Measurements from ENCODE around the gene DCAF4.
"Not testable (repeated sequence)": the region's sequence is repeated elsewhere in the genome, so short reads cannot be mapped to it uniquely, and the experiment has no call there.

Gene DCAF4

GRCh38 chr14:72961579-72962335 lies 35.5 kb downstream of the DCAF4 start:
- Histone ChIP-seq H3K4me1 (ENCODE audit: control insufficient read depth in 1 of 2, insufficient read depth in 2 of 2, low read length in 2 of 2) (no peaks in the 10 kb centered on the region), H3K27me3 (ENCODE audit: insufficient read depth, low read length) (no peaks in the 10 kb centered on the region), H4K12ac (ENCODE audit: low read depth, low read length) (no peak overlapping the region), H3K14ac (ENCODE audit: low read length) (no peak overlapping the region), H3K27ac (ENCODE audit: low read depth, low read length) (no peak overlapping the region), H2BK5ac (ENCODE audit: low read depth, low read length, poor library complexity) (no peak overlapping the region), H2AK5ac (ENCODE audit: low read length) (no peak overlapping the region), H3K9ac (ENCODE audit: low read length) (no peak overlapping the region), H2BK12ac (ENCODE audit: low read length) (no peak overlapping the region), H2AFZ (ENCODE audit: insufficient read depth, low read length, poor library complexity) (no peak overlapping the region), H3K9me3 (ENCODE audit: insufficient read depth, low read depth, low read length) (no peaks in the 10 kb centered on the region), H3K79me2 (ENCODE audit: control insufficient read depth, insufficient read depth, low read length, poor library complexity) (no peaks in the 10 kb centered on the region), H4K91ac (ENCODE audit: low read depth, low read length) (no peak overlapping the region), H3K4me3 (ENCODE audit: low read depth, low read length) (no peak overlapping the region), H3K4ac (ENCODE audit: low read depth, low read length) (no peak overlapping the region), H3K4me2 (ENCODE audit: low read length) (no peak overlapping the region), H2BK120ac (ENCODE audit: insufficient read depth, low read length, poor library complexity) (no peak overlapping the region), H3K23ac (ENCODE audit: low read length) (no peak overlapping the region), H3K18ac (ENCODE audit: low read length) (no peak overlapping the region), H4K8ac (ENCODE audit: low read depth, low read length) (no peak overlapping the region), H3K79me1 (ENCODE audit: low read length) (no peaks in the 10 kb centered on the region), H3K36me3 (ENCODE audit: control insufficient read depth in 1 of 2, insufficient read depth in 2 of 2, low read length in 2 of 2) (peaks cover 17 to 27% of the 10 kb centered on the region in 2 experiments)
- DNase-seq, result peak; percentile 74 to 86
- WGBS (ENCODE audit: extremely low coverage, insufficient coverage, insufficient read length), result no CpG with 5 or more reads among the region's 10 CpGs

- not testable (repeated sequence) for H3K9ac ChIP-seq (ENCODE audit: low read length); H3K79me2 ChIP-seq (ENCODE audit: control insufficient read depth, insufficient read depth, low read length, poor library complexity); H3K4me2 ChIP-seq (ENCODE audit: low read length); H3K27ac ChIP-seq (ENCODE audit: low read depth, low read length); H3K79me1 ChIP-seq (ENCODE audit: low read length); H3K14ac ChIP-seq (ENCODE audit: low read length); H3K4me1 ChIP-seq (ENCODE audit: control insufficient read depth in 1 of 2, insufficient read depth in 2 of 2, low read length in 2 of 2); H2BK120ac ChIP-seq (ENCODE audit: insufficient read depth, low read length, poor library complexity); H2AK5ac ChIP-seq (ENCODE audit: low read length); H3K27me3 ChIP-seq (ENCODE audit: insufficient read depth, low read length); H3K9me3 ChIP-seq (ENCODE audit: insufficient read depth, low read depth, low read length); H3K4ac ChIP-seq (ENCODE audit: low read depth, low read length); H4K91ac ChIP-seq (ENCODE audit: low read depth, low read length); H3K23ac ChIP-seq (ENCODE audit: low read length); H2BK12ac ChIP-seq (ENCODE audit: low read length); H3K4me3 ChIP-seq (ENCODE audit: low read depth, low read length); H4K8ac ChIP-seq (ENCODE audit: low read depth, low read length); DNase-seq; H3K18ac ChIP-seq (ENCODE audit: low read length); H2BK5ac ChIP-seq (ENCODE audit: low read depth, low read length, poor library complexity); H4K12ac ChIP-seq (ENCODE audit: low read depth, low read length); H2AFZ ChIP-seq (ENCODE audit: insufficient read depth, low read length, poor library complexity)
- no CpG with 5 or more reads among the region's 10 CpGs for WGBS (ENCODE audit: extremely low coverage, insufficient coverage, insufficient read length)
- H3K36me3 ChIP-seq (ENCODE audit: control insufficient read depth in 1 of 2, insufficient read depth in 2 of 2, low read length in 2 of 2), result peaks cover 17 to 26% of the 10 kb centered on the region in 2 experiments
Measured at GRCh38 chr14:72962336-72962754, 36.1 kb downstream of the DCAF4 start.

GRCh38 chr14:72962829-72963312 lies 36.6 kb downstream of the DCAF4 start:
- Histone ChIP-seq H3K4me2 (ENCODE audit: low read length) (no peak overlapping the region), H2BK12ac (ENCODE audit: low read length) (no peak overlapping the region), H3K79me2 (ENCODE audit: control insufficient read depth, insufficient read depth, low read length, poor library complexity) (no peaks in the 10 kb centered on the region), H2AK5ac (ENCODE audit: low read length) (no peak overlapping the region), H4K8ac (ENCODE audit: low read depth, low read length) (no peak overlapping the region), H3K18ac (ENCODE audit: low read length) (no peak overlapping the region), H3K14ac (ENCODE audit: low read length) (no peak overlapping the region), H2BK5ac (ENCODE audit: low read depth, low read length, poor library complexity) (no peak overlapping the region), H3K9ac (ENCODE audit: low read length) (no peak overlapping the region), H3K79me1 (ENCODE audit: low read length) (no peaks in the 10 kb centered on the region), H2BK120ac (ENCODE audit: insufficient read depth, low read length, poor library complexity) (no peak overlapping the region), H3K27me3 (ENCODE audit: insufficient read depth, low read length) (no peaks in the 10 kb centered on the region), H3K36me3 (ENCODE audit: control insufficient read depth in 1 of 2, insufficient read depth in 2 of 2, low read length in 2 of 2) (peaks cover 17 to 21% of the 10 kb centered on the region in 2 experiments), H3K9me3 (ENCODE audit: insufficient read depth, low read depth, low read length) (no peaks in the 10 kb centered on the region), H3K23ac (ENCODE audit: low read length) (no peak overlapping the region), H3K4me1 (ENCODE audit: control insufficient read depth in 1 of 2, insufficient read depth in 2 of 2, low read length in 2 of 2) (no peaks in the 10 kb centered on the region), H4K91ac (ENCODE audit: low read depth, low read length) (no peak overlapping the region), H3K27ac (ENCODE audit: low read depth, low read length) (no peak overlapping the region), H3K4me3 (ENCODE audit: low read depth, low read length) (no peak overlapping the region), H4K12ac (ENCODE audit: low read depth, low read length) (no peak overlapping the region), H2AFZ (ENCODE audit: insufficient read depth, low read length, poor library complexity) (no peak overlapping the region), H3K4ac (ENCODE audit: low read depth, low read length) (no peak overlapping the region)
- WGBS (ENCODE audit: extremely low coverage, insufficient coverage, insufficient read length), result no CpG with 5 or more reads among the region's 6 CpGs
- no peak for DNase-seq

- Histone ChIP-seq H4K91ac (ENCODE audit: low read depth, low read length) (no peak overlapping the region), H2AK5ac (ENCODE audit: low read length) (no peak overlapping the region), H2BK12ac (ENCODE audit: low read length) (no peak overlapping the region), H3K27ac (ENCODE audit: low read depth, low read length) (no peak overlapping the region), H2BK5ac (ENCODE audit: low read depth, low read length, poor library complexity) (no peak overlapping the region), H2AFZ (ENCODE audit: insufficient read depth, low read length, poor library complexity) (no peak overlapping the region), H3K9me3 (ENCODE audit: insufficient read depth, low read depth, low read length) (no peaks in the 10 kb centered on the region), H3K4me3 (ENCODE audit: low read depth, low read length) (no peak overlapping the region), H3K4me2 (ENCODE audit: low read length) (no peak overlapping the region), H3K79me1 (ENCODE audit: low read length) (no peaks in the 10 kb centered on the region), H3K4ac (ENCODE audit: low read depth, low read length) (no peak overlapping the region), H3K36me3 (ENCODE audit: control insufficient read depth in 1 of 2, insufficient read depth in 2 of 2, low read length in 2 of 2) (peaks cover 18 to 24% of the 10 kb centered on the region in 2 experiments), H3K79me2 (ENCODE audit: control insufficient read depth, insufficient read depth, low read length, poor library complexity) (no peaks in the 10 kb centered on the region), H3K4me1 (ENCODE audit: control insufficient read depth in 1 of 2, insufficient read depth in 2 of 2, low read length in 2 of 2) (no peaks in the 10 kb centered on the region), H3K23ac (ENCODE audit: low read length) (no peak overlapping the region), H2BK120ac (ENCODE audit: insufficient read depth, low read length, poor library complexity) (no peak overlapping the region), H3K18ac (ENCODE audit: low read length) (no peak overlapping the region), H3K14ac (ENCODE audit: low read length) (no peak overlapping the region), H4K8ac (ENCODE audit: low read depth, low read length) (no peak overlapping the region), H3K27me3 (ENCODE audit: insufficient read depth, low read length) (no peaks in the 10 kb centered on the region), H3K9ac (ENCODE audit: low read length) (no peak overlapping the region), H4K12ac (ENCODE audit: low read depth, low read length) (no peak overlapping the region)
- DNase-seq, result peak; percentile 53 to 79
- WGBS (ENCODE audit: extremely low coverage, insufficient coverage, insufficient read length), result no CpG with 5 or more reads among the region's 6 CpGs
Measured at GRCh38 chr14:72965249-72965648, 39.0 kb downstream of the DCAF4 start.

All from trophoblast cell (in vitro differentiated cells and primary cell).